ENCODE measurements around the gene FMN1.

The FMN1 gene

DNA sequence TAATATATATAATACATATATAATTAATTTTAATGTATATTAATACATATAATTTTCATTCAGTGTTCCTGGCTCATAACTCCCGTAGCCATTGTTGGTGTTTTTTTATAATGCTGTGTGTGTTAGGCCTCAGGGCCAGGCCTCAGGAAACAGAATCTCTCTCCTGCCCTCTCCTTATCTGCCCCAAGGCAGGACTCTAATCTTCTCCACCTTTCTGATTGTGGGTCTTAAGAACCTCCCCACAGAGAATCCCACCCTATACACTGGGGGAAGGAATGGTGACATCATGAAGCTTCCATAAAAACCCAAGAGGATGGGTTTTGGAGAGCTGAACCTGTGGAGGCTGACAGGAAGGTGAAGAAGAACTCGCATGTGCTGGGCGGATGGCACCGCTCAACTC lies 4.0 kb upstream of the FMN1 start:
- no peak for DNase-seq (ENCODE audit: low spot score)

DNA sequence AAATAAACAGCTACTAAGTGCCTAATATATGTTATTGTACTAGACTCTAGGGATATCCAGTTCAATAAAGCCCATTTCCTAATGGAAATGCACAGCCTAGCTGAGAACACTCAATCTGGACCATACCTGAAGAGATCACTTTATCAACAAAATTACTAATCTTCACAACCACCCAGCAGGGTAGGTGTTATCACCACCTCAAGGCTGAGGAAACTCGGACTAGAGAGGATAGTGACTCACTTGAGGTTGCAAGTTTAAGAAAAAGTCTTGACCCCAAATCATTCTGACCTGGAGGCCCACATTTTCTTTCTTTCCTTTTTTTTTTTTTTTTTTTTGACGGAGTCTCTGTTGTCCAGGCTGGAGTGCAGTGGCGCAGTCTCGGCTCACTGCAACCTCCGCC lies 3.1 kb upstream of the FMN1 start:
- no peak for DNase-seq (ENCODE audit: low spot score)

DNA sequence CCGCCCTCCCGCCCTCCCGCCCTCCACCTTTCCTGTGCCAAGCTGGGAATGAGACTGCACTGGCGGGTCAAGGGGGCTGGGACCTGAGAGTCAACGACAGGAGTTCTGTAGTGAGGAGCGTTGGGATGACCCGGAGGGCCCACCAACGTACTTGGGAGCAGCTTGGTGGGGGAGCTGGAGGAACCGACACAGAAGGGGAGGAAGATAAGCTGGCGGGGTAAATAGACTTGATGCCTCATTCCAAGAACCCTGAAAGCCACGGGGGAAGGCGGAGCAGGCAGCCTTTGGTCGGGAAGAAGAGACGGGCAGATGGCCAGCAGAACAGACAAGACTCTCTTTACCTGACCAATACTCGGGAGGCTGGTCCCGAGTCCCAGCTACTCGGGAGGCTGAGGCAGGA lies 277 bp downstream of the FMN1 start:
- DNase-seq (ENCODE audit: low spot score), result no peak

DNA sequence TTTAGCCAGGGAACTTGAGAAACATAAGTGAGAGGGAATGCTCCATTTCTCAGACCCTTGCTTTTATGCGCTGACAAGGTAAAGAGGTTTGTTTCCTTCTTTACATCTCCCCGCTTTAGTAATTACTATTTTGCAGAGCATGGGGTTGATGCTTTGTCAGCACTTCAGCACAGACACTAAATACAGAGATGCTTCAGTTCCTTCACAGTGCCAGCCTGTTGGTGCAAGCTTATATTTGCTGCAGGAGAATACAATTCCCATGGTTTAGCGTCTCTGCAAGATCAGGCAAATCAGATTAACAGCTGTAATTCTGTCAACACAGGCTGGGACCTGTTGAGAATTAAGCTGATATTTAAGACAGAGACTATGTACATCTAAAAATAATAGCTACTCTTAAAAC lies 2.9 kb downstream of the FMN1 start:
- no peak for DNase-seq (ENCODE audit: low spot score)

DNA sequence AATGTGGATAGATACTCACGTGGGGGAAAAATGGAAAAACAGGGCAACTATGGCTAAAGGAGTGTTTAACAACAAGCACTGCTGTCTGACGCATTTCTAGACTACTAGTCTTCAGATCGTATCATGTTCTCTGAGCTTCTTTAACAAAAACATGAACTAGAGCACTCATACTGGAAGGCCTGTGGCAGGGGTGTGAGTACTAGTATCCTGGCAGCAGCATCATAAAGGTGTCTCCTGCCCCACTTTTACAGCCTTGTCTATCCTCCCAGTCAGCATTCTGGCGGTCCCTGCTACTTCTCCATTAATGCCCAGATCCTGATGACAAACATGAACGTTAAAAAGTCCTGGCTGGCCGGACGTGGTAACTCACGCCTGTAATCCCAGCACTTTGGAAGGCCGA lies 4.0 kb downstream of the FMN1 start:
- no peak for DNase-seq (ENCODE audit: low spot score)

DNA sequence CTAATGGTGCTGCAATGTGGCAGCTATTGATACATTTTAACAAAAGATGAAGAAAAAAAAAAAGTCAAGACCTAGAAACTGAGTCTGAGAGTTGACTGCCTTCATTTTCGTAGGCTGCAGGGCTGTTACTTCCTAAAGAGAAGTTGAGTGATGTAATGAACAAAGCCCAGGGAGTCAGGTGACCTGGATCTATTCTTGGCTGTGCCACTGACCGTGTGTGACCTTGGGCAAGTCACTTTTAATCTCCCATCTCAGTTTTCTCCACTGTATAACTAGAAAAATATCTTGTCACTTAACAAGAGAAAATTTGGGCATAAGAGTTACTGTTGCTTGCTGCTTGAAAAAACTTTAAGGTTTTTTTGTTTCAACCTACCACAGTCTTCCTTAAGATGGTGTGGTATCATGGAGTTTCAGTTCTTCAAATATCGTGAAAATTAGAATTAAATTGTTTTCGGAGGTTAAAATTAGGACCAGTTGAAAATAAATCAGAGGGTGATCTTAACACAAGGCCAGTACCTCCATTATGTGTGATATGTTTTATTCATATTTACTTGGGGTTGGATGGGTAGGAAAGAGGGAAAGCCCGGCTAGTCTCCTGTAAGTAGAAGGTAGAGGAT lies 5.8 kb downstream of the FMN1 start:
- no peak for DNase-seq (ENCODE audit: low spot score)

DNA sequence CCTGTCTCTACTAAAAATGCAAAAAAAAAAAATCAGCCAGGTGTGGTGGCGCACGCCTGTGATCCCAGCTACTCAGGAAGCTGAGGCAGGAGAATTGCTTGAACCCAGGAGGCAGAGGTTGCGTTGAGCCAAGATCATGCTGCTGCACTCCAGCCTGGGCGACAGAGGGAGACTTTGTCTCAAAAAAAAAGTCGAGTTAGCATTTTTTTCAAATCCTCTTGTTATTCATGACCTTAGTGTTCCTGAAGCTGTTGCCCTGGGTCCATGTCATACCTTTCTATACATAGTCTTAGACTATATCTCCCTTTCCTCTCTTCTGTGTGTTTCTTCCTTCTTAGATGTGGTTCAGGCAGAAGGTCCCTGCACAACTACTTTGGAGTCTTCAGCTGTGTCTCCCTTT lies 6.4 kb downstream of the FMN1 start:
- no peak for DNase-seq (ENCODE audit: low spot score)

DNA sequence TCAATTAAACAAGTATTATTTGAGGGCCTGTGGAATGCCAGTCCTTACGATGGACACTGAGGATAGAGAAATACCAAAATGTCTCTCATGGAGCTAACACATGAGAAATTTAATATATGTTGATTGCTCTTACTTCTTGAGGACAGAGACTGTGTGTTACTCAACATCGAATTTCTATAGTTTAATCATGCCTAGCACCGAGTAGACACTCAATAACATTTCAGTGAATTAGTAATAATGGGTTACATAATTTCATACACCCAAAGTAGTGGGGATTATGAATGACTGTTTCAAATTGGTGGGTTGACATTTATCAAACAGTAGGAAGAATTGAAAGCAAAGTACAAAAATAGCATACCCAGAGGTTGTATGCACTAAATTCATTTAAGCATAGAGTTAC lies 11.2 kb downstream of the FMN1 start:
- no peak for DNase-seq (ENCODE audit: low spot score)

DNA sequence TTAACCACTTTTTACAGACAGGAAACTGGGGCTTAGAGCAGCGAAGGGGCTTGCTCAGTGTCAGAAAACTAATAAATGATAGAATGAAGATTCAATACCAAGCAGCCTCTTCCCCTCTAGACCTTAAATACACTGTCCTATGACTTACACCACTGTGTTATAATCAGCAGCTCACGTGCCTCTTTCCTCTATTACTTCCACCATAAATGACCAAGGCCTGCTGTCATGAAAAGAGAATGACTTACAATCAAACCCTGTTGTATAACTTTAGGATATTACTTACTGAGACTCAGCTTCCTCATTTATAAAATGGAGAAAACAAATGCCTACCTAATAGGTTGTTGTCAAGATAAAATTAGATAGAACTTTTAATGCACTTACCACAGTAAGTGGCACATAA lies 11.6 kb downstream of the FMN1 start:
- DNase-seq (ENCODE audit: low spot score), result no peak

DNA sequence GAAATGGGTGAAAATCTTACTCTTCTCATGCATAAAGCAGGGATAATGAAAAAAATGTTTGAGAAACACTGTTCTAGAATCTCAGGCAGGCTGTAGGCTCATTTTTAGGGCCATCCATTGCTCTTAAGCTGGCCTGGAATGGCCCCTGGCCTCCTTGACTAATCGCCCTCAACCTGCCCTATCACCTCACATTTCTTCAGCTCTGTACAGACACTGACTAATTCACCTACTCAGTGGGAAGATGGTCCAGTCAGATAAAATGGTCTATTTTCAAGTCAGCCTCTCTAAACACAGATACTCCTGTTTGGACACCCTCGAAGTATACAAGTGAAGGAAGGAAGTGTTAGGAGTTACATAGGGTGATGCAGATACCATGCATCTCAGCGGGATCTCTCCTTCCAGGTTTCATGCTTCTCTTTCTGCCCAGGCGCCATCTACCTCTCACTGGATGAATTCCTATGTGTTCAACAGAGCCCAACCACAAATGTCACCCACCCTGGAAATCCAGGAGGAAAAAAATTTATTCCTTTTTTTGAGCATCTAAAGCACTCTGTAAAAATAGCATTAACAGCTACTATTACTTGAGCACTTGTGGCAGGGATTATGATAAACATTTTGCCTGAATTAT lies 12.1 kb downstream of the FMN1 start:
- peak; percentile 6 for DNase-seq (ENCODE audit: low spot score)

DNA sequence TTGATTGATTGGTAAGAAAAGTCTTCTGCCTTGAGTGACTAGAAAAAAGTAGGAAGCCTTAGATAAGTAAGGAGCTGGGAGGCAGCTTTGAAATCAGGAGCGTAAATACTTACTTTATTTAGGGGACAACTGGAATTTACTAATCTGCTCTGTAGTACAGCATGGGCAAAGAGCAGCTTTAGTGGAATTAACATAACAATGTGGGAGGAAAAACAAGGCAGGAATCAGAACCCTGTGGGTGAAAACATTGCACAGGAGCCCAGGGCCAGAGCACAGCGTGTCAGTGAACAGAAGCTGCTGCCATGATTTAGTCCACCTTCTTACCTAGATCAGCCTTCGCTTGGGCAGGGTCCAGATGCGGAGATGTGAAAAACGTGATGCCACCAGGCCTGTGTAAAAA lies 14.6 kb downstream of the FMN1 start:
- DNase-seq (ENCODE audit: low spot score), result no peak

DNA sequence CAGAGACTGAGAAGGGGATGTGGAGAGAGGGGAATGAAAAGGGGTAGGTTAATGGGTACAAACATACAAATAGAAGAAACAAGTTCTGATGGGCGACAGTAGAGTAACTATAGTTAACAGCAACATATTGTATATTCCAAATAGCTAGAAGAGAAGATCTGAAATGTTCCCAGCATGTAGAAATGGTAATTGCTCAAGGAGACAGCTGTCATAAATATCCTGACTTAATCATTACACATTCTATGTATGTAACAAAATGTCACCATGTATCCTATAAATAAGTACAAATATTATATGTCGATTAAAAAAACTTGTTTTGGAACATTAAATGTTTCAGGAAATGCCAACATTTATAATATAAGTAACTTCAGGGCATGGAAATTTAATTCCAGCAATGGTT lies 23.3 kb downstream of the FMN1 start:
- no peak for DNase-seq (ENCODE audit: low spot score)

DNA sequence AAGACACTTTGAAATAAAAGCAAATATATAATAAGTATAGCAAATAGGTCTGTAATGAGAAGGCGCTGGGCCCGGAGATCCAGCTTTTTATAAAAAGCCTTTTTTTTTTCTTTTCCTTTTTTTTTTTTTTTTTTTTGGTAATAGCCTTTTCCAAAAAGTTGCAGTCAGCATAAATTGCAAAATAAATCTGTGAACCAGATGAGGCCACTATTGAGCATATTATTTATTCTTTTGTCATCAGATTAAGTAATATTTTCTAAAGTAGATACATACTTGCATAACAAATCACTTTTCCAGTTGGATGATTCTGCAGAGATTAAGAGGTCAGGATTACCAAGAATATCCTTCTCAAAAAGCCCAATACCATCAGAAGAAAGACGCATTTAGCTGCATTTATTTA lies 24.9 kb downstream of the FMN1 start:
- no peak for DNase-seq (ENCODE audit: low spot score)

DNA sequence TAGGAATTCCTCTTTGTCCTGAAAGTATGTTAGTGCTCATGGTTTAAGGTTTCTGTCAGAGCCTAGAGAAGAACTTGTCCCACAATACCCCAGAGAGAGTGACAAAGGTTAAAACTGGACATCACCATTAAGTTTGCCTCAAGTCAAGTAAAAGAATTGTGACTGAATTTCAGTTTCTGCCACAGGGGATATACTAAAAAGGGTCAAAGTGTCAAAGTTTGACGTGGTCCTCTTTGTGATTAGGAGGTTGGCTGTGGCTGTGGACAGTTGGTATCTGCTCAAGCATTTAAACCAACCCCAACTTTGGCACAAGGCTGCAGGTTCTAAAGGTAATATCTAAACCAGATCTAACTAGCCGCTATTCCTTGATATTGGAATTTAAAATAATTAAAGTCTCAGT lies 26.1 kb downstream of the FMN1 start:
- DNase-seq (ENCODE audit: low spot score), result no peak

DNA sequence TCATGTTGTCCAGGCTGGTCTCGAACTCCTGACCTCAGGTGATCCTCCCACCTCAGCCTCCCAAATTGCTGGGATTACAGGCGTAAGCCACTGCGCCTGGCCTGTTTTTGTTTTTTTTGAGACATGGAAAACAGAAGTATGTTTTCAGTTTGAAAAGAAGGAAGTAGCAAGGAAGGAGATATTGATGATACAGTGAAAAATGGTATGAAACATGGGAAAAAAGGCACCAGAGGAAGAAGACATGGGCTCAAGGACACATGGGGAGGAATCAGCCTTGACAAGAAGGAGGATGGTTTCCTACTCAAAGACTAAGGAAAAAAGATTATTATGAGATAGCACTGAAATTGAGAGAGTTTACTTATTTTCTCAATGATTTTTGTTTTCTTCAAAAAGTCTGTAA lies 30.7 kb downstream of the FMN1 start:
- DNase-seq (ENCODE audit: low spot score), result no peak

DNA sequence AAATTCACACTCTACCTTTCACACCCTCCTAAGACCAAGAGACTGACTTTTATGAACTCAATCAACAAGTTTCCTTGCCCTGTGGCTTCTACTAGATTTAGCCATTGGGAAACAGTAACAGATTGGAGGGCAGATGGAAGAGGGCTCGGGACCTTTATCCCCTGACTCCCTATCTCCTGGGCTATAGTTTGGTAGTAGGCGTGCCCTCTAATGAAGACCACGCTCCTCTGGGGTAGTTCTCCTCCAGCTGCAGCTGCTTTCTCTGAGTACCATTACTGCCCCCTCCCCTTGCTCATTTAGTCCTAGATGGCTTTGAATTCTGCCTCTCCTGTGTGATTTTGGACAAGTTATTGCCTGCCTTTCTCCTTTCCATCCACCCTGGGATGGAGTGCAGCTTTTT lies 33.3 kb downstream of the FMN1 start:
- DNase-seq (ENCODE audit: low spot score), result no peak

DNA sequence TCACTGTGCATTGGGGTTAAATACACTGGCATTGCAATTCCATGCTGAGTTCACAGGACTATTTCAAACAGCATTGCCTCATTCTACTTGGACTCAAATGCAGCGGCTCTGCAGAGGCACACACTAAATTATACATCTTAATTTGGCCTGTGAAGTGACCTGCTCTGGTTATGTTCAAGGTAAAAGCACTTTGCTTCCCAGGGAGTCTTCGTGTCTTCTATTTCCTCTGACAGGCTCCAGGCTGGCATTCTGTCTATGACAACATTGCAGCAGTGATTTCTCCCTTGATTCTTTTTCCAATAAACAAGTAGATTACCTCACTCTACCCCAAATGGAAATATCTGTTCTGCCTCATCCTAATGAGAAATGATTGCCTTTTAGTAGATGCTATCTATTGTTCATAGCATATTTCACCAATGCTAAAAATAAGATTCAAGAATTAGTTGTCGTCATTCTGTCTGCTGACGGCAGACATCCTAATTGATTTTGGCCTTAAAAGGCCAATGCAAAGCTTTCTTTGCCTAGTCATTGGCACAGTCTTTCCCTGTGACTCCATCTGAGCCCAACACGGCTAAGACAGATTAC lies 33.8 kb downstream of the FMN1 start:
- no peak for DNase-seq (ENCODE audit: low spot score)

DNA sequence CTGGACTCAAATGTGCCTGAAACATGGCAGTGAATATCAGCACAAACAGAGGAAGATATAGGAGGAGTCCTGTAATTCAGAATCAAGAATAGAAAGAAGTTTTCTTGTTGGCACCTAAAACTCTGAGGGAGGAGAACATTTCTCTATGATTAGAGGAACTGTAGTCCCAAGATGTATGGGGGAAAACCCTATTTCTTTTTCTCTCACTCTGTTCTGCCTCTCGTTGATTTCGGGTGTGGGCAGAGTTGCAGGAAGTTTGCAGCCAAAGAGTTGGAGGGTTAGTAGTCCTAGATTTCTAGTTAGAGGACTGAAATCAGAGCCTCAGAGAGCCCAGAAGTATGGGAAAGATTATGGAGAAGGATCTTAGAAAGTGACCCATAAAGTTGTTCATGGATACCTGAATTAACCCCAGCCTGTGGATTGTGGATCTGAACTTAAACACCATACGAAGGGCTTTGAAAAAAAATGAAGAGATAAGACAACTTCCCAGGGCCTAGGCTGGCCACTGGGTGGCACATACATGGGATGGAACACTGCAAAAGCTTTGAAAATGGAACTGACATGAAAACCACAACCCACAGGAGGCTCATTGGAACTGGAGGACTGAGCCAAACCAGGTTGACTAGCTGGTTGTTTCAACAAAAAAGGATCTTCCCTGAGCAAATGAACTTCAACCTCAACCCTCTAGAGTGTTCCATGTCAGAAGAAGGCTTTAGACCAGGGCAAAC lies 34.6 kb downstream of the FMN1 start:
- DNase-seq (ENCODE audit: low spot score), result peak; percentile 5

DNA sequence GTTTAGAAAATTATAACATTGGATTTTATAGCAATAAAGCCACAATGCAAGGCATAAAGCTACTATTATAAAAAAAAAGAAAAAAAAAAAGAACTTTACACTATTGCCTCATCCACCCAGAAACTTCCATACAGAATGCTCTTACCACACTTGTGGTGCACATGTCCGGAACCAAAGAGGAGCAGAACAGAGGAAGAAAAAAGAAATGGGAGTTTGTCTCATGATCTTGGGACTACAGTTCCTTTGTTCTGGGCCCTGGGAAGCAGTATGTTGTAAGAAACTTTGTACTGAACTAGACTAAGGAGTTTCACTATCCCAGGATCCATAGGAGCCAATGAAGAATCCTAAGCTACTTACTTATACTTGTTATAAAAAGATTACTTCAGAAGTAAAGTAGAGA lies 36.1 kb downstream of the FMN1 start:
- no peak for DNase-seq (ENCODE audit: low spot score)

DNA sequence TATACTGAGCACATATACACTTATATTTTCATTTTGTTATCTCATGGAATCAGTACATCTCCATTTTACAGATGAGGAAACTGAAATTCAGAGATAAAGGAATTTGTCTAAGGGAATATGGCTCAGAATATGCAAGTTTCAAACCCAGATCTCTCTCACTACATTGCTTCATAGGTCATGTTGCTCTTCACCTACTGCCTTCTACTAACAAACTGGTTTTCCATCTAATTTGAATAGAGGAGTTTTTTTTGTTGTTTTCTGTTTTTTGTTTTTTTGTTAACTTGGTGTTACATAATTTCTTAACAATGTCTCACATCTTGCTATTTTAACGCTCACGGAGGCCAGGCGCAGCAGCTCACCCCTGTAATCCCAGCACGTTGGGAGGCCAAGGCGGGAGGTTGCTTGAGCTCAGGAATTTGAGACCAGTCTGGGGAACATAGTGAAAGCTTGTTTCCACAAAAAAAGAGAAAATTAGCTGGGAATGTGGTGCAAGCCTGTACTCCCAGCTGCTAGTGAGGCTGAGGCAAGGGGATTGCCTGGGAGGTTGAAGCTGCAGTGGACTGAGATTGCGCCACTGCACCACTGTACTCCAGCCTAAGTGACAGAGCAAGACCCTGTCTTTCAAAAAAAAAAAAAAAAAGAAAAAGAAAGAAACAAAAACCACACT lies 37.0 kb downstream of the FMN1 start:
- DNase-seq (ENCODE audit: low spot score), result no peak

DNA sequence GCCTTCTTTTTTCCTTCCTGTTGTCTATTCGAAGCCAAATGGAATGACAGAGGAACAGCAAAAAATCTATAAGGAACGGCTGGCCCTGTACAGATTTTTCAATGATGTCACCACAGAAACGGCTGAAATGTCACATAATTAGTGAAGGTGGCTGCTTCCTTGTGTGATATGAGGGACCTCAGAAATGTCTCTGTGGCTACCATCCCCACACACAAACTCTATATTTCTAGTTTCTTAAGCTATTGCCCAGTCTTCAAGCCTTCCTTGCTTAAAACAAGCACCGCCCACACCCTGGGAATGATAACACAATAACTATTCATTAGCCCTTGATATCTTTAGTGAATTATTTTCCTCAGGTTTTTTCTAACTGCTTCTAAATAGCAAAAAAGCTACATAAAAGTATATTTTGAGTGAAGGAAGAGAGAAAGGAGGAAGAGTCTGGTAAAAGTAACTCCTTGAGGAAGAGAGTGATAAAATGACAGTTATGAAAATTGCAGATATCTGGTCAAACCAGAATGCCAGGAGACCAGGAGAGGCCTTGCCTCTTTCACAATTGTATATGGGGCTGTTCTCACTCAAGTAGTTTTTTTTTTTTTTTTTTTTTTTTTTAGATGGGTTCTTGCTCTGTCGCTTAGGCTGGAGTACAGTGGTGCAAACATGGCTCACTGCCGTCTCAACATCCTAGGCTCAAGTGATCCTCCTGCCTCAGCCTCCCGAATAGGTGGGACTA lies 38.7 kb downstream of the FMN1 start:
- no peak for DNase-seq (ENCODE audit: low spot score)
